Duodenal mucosa (tissue), 2 donors: ENCODE data around the gene HES7.

Experiments
- H3K27ac ChIP-seq: one replicate; pipeline ENCODE4 v1.7.0; 2013; ENCODE audit warnings: low read depth, low read length
- H3K27me3 ChIP-seq, 2 donors: one replicate each; pipeline ENCODE4 v1.7.0; 2013; ENCODE audit warnings: low read length in 2 of 2, control low read depth in 1 of 2; ENCODE audit not compliant: insufficient read depth in 2 of 2, control insufficient read depth in 1 of 2
- H3K36me3 ChIP-seq, 2 donors: one replicate each; pipeline ENCODE4 v1.7.0; 2013; ENCODE audit warnings: low read length in 2 of 2, control low read depth in 1 of 2; ENCODE audit not compliant: insufficient read depth in 2 of 2, control insufficient read depth in 1 of 2
- H3K4me1 ChIP-seq, 2 donors: one replicate each; pipeline ENCODE4 v1.7.0; 2013; ENCODE audit warnings: low read length in 2 of 2, control low read depth in 1 of 2; ENCODE audit not compliant: insufficient read depth in 2 of 2, control insufficient read depth in 1 of 2
- H3K4me3 ChIP-seq, 2 donors: one replicate each; pipeline ENCODE4 v1.7.0; 2013; ENCODE audit warnings: low read length in 2 of 2, low read depth in 1 of 2
- H3K9ac ChIP-seq, 2 donors: one replicate each; pipeline ENCODE4 v1.7.0; 2013; ENCODE audit warnings: low read length in 2 of 2, low read depth in 1 of 2
- H3K9me3 ChIP-seq, 2 donors: one replicate each; pipeline ENCODE4 v1.7.0; 2013; ENCODE audit warnings: low read length in 2 of 2, control low read depth in 1 of 2; ENCODE audit not compliant: control insufficient read depth in 1 of 2

The HES7 gene

DNA sequence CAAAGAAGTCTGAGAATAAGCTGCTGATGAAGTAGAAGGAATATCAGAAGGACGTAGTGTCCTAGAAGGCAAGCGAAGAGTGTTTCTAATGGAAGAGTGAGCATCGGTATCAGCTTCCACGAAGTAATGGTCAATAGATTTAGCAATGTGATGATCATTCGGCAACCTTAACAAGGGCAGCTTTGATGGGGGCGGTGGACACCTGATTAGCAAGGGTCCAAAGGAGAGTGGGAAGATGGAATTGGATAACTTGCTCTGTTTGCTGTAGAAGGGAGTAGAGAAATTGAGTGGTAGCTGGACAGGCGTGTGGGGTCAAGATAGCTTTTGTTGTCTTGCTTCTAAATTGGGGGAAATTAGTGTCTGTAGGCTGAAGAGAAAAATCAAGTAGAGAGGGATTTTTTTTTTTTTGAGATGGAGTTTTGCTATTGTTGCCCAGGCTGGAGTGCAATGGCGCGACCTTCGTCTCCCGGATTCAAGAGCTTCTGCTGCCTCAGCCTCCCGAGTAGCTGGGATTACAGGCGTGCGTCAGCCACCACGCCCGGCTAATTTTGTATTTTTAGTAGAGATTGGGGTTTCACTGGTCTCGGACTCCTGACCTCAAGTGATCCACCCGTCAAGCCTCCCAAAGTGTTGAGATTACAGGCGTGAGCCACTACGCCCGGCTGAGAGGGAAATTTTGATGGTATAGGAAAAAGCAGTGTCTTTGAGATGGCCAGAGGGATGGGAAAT lies 13.9 kb upstream of the HES7 start:
- Histone ChIP-seq H3K9me3 (no peaks in the 10 kb centered on the region), H3K27ac (no peak overlapping the region), H3K36me3 (peaks cover 20 to 29% of the 10 kb centered on the region in 2 donors), H3K27me3 (no peaks in the 10 kb centered on the region), H3K9ac (peak overlapping the region; percentile 41 to 61), H3K4me1 (peaks cover 8 to 15% of the 10 kb centered on the region in 2 donors), H3K4me3 (peak overlapping the region; percentile 33 to 44)

DNA sequence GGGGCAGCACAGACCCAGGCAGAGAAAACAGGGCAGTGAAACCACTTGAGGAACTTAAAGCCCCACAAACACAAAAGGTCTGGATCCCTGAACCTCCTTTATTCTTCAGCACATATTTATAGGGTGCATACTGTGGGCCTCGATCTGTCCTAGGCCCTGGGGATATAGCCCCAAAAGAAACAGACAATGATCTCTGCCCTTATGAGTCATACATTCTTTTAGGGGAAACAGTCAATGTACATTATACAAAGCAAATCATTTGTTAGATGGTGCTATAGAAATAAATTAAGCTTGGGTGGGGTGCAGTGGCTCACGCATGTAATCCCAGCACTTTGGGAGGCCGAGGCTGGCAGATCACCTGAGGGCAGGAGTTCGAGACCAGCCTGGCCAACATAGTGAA lies 10.0 kb upstream of the HES7 start:
- Histone ChIP-seq H3K4me1 (peaks cover 8 to 12% of the 10 kb centered on the region in 2 donors), H3K4me3 (no peak overlapping the region), H3K27me3 (peaks cover 0 to 9% of the 10 kb centered on the region in 2 donors), H3K27ac (no peak overlapping the region), H3K36me3 (no peaks in the 10 kb centered on the region), H3K9me3 (no peaks in the 10 kb centered on the region), H3K9ac (no peak overlapping the region)

GRCh38 chr17:8133399-8133798 lies 9.5 kb upstream of the HES7 start:
- Histone ChIP-seq H3K9ac (no peak overlapping the region), H3K27ac (no peak overlapping the region), H3K4me1 (peaks cover 8 to 10% of the 10 kb centered on the region in 2 donors), H3K27me3 (peaks cover 2 to 11% of the 10 kb centered on the region in 2 donors), H3K9me3 (no peaks in the 10 kb centered on the region), H3K4me3 (no peak overlapping the region), H3K36me3 (no peaks in the 10 kb centered on the region)

DNA sequence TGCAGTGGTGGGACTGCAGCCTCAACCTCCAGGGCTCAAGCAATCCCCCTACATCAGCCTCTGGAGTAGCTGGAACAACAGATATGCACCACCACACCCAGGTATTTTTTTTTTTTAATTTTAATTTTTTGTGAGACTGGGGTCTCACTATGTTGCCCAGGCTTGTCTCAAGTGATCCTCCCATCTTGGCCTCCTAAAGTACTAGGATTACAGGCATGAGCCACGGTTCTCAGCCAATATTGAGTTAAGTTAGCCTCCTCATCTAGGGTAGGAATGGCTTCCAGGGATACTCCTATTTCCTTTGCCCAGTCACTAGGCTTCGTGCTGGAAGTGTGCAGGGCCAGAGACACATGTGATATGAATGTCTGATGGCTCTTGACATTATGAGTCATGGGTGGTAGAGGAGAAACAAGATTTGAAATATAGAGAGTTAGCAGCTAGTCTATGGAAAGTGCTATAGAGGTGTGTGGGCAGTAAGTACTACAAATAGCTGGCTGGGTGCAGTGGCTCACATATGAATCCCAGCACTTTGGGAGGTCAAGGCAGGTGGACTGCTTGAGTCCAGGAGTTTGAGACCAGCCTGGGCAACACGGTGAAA lies 8.0 kb upstream of the HES7 start:
- Histone ChIP-seq H3K9me3 (no peaks in the 10 kb centered on the region), H3K27me3 (peaks cover 4 to 15% of the 10 kb centered on the region in 2 donors), H3K4me3 (no peak overlapping the region), H3K9ac (no peak overlapping the region), H3K4me1 (peaks cover 4 to 5% of the 10 kb centered on the region in 2 donors), H3K27ac (no peak overlapping the region), H3K36me3 (no peaks in the 10 kb centered on the region)

- Histone ChIP-seq H3K27ac (no peak overlapping the region), H3K4me1 (peaks cover 33 to 38% of the 10 kb centered on the region in 2 donors), H3K9me3 (no peaks in the 10 kb centered on the region), H3K36me3 (no peaks in the 10 kb centered on the region), H3K27me3 (peaks cover 26 to 36% of the 10 kb centered on the region in 2 donors), H3K9ac (no peak overlapping the region), H3K4me3 (no peak overlapping the region)
Observed at GRCh38 chr17:8128125-8128784, 4.3 kb upstream of the HES7 start.

- Histone ChIP-seq H3K36me3 (no peaks in the 10 kb centered on the region), H3K9me3 (no peaks in the 10 kb centered on the region), H3K4me1 (peaks cover 44 to 54% of the 10 kb centered on the region in 2 donors), H3K27me3 (peaks cover 41 to 46% of the 10 kb centered on the region in 2 donors), H3K4me3 (peak overlapping the region; percentile 69 to 71), H3K9ac (no peak overlapping the region), H3K27ac (no peak overlapping the region)
Observed at GRCh38 chr17:8126491-8127066, 2.7 kb upstream of the HES7 start.

DNA sequence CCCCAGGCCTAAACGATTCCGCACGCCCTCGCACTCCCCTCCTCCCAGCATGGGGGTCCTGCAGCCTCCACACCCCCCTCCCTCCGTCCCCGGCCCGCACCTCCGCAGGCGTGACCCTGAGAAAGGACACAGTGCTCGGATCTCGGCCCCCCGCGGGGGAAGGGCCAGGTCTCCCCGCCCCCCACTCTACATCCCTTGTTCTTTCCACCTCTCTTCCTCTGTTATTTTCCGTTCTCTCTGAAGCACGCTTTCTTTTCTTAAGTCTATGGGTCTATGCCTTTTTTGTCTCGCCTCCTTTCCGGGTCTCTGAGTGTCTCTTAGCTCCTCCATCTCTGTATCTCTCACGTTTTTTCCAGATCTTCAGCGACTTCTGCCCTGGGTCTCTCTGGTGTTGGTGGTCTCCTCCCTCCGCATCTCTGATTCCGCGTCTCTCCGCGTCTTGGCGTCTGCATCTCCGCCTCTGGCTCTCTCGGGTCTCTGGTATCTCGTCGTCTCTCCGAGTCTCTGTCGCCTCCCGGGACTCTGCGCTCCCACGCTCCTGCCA lies 2.1 kb upstream of the HES7 start:
- Histone ChIP-seq H3K27me3 (peaks cover 42 to 46% of the 10 kb centered on the region in 2 donors), H3K27ac (no peak overlapping the region), H3K9me3 (no peaks in the 10 kb centered on the region), H3K4me1 (peaks cover 46 to 58% of the 10 kb centered on the region in 2 donors), H3K9ac (peak overlapping the region in 1 of 2 donors; percentile 42), H3K36me3 (no peaks in the 10 kb centered on the region), H3K4me3 (peak overlapping the region; percentile 67 to 69)

DNA sequence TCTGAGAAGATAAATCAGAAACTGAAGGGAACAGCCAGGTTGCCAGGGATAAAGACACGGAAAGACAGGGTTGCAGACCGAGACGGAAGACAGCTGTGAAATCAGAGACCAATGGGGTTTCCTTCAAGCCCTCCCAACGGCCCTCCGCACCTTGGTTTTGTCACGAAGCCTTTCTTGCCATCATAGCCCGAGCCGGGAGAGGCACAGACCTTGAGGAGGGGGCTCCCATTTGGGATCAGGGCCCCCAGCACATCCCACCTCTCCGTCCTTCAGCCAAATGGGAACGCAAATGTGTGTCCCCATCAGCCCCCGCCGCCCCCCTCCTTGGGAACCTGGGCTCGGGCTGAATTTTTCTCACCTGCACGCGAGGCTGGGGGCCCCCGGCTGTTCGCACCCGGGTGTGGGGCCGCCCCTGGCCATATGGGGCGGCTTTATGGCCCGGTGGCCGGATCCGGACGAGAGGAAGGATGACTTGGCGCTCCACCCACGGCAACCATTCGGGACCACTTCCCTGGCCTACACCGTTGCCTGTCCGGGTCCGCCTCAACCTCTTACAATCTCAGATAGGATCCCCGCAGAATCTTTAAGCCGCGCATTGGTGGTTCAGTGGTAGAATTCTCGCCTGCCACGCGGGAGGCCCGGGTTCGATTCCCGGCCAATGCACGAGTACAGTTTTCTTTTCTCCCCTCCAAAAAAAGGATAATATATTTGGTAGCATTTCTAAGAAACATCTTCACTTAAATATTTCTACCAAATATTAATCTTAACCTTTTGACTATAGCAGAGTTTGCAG lies 1.4 kb upstream of the HES7 start:
- H3K9me3 ChIP-seq = no peaks in the 10 kb centered on the region
- H3K36me3 ChIP-seq = no peaks in the 10 kb centered on the region
- no peak overlapping the region for H3K27ac ChIP-seq
- H3K4me3 ChIP-seq = peak overlapping the region; percentile 67 to 69
- H3K9ac ChIP-seq = no peak overlapping the region
- H3K27me3 ChIP-seq = peaks cover 42 to 46% of the 10 kb centered on the region in 2 donors
- peaks cover 53 to 64% of the 10 kb centered on the region in 2 donors for H3K4me1 ChIP-seq

- Histone ChIP-seq H3K27me3 (peaks cover 41 to 42% of the 10 kb centered on the region in 2 donors), H3K4me3 (peak overlapping the region; percentile 66 to 67), H3K9ac (peak overlapping the region in 1 of 2 donors; percentile 15), H3K36me3 (no peaks in the 10 kb centered on the region), H3K9me3 (no peaks in the 10 kb centered on the region), H3K4me1 (peaks cover 54 to 69% of the 10 kb centered on the region in 2 donors), H3K27ac (no peak overlapping the region)
Observed at GRCh38 chr17:8124350-8125153, 646 bp upstream of the HES7 start.
